Measurements from ENCODE around the gene RAB11FIP5.

GRCh38 chr2:73135236-73135635, 22.5 kb upstream of the RAB11FIP5 start:
- TF ChIP-seq SMC3 (IDR thresholded peaks at IDR 0.05; ENCODE audit: low read depth, low read length): no peak
- TF ChIP-seq MXI1 (IDR thresholded peaks at IDR 0.05; ENCODE audit: borderline replicate concordance, low read depth, low read length): no peak
- TF ChIP-seq CTCF (conservative IDR thresholded peaks at IDR 0.05; ENCODE audit: low read depth, low read length): no peak
- no peak for TF ChIP-seq POLR2A (IDR thresholded peaks at IDR 0.05; ENCODE audit: low read depth, low read length)
- TF ChIP-seq BHLHE40 (IDR thresholded peaks at IDR 0.05; ENCODE audit: low read depth, low read length): no peak
- TF ChIP-seq RFX5 (IDR thresholded peaks at IDR 0.05; ENCODE audit: low read depth, low read length): no peak
- no peak for TF ChIP-seq RAD21 (IDR thresholded peaks at IDR 0.05; ENCODE audit: low read length)
- TF ChIP-seq CEBPB (IDR thresholded peaks at IDR 0.05; ENCODE audit: low read depth, low read length): no peak
- TF ChIP-seq NFE2L2 (IDR thresholded peaks at IDR 0.05; ENCODE audit: low read depth, low read length): no peak
- TF ChIP-seq ELK1 (IDR thresholded peaks at IDR 0.05; ENCODE audit: borderline replicate concordance, low read depth, low read length): no peak
- no peak for TF ChIP-seq USF2 (IDR thresholded peaks at IDR 0.05; ENCODE audit: low read depth, low read length)
- no peak for TF ChIP-seq MAFK (IDR thresholded peaks at IDR 0.05; ENCODE audit: low read depth, low read length)
